Stimulated activated naive CD4-positive, alpha-beta T cell treated with Interleukin-2 at 50 U/mL for 16 hours (primary cell): ENCODE measurements around the gene CACNA2D1.

Experiments used
- DNase-seq: peaks from one replicate; lab custom pipeline; 2025; lab: John Stamatoyannopoulos, UW

The CACNA2D1 gene

GRCh38 chr7:81983406-81983805 lies 460.2 kb downstream of the CACNA2D1 start:
- DNase-seq = no peak

GRCh38 chr7:81973117-81973516 lies 470.5 kb downstream of the CACNA2D1 start:
- DNase-seq = no peak

GRCh38 chr7:81960026-81960425 lies 483.6 kb downstream of the CACNA2D1 start:
- DNase-seq = no peak

GRCh38 chr7:81957517-81957916 lies 486.1 kb downstream of the CACNA2D1 start:
- no peak for DNase-seq

- DNase-seq = no peak
Observed at GRCh38 chr7:81956520-81956919, 487.1 kb downstream of the CACNA2D1 start.

GRCh38 chr7:81949306-81949705 lies 494.3 kb downstream of the CACNA2D1 start:
- no peak for DNase-seq

GRCh38 chr7:81944058-81944457 lies 499.5 kb downstream of the CACNA2D1 start:
- DNase-seq = no peak

GRCh38 chr7:81937091-81937490 lies 506.5 kb downstream of the CACNA2D1 start:
- no peak for DNase-seq

- no peak for DNase-seq
Observed at GRCh38 chr7:81934596-81935301, 508.8 kb downstream of the CACNA2D1 start.

GRCh38 chr7:81932936-81933335 lies 510.6 kb downstream of the CACNA2D1 start:
- DNase-seq = no peak

GRCh38 chr7:81929386-81929785 lies 514.2 kb downstream of the CACNA2D1 start:
- DNase-seq = no peak

GRCh38 chr7:81926154-81926553 lies 517.4 kb downstream of the CACNA2D1 start:
- no peak for DNase-seq

GRCh38 chr7:81925530-81925929 lies 518.0 kb downstream of the CACNA2D1 start:
- no peak for DNase-seq

- DNase-seq = no peak
Observed at GRCh38 chr7:81924494-81924893, 519.1 kb downstream of the CACNA2D1 start.

GRCh38 chr7:81919494-81919893 lies 524.1 kb downstream of the CACNA2D1 start:
- DNase-seq = no peak

- DNase-seq = no peak
Observed at GRCh38 chr7:81908220-81908619, 535.4 kb downstream of the CACNA2D1 start.

- no peak for DNase-seq
Observed at GRCh38 chr7:81903115-81903514, 540.5 kb downstream of the CACNA2D1 start.

- DNase-seq = no peak
Observed at GRCh38 chr7:81902536-81902935, 541.0 kb downstream of the CACNA2D1 start.
